ENCODE data around the gene DHTKD1.
"Not testable (repeated sequence)": the region's sequence is repeated elsewhere in the genome, so short reads cannot be mapped to it uniquely, and the experiment has no call there.

The DHTKD1 gene

DNA sequence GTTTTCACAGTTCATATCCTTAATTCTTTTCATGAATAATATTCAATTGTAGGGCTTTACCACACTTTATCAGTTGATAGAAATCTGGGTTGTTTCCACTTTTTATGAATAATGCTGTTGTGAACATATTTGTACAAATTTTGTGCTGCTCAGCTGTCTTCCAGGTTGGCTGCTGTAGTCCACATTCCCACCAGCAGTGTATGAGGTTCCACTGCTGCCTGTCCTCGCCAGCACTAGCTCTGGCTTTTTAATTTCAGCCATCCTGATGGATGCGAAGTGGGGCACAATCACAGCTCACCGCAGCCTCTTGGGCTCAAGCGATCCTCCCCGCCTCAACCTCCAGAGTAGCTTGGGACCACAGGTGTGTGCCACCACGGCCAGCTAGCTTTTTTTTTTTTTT is 94.2 kb downstream of the DHTKD1 start:
- no peak overlapping the region for H3K27ac ChIP-seq
- DNase-seq (ENCODE audit: low spot score), result no peak
- no peak overlapping the region for H3K4me3 ChIP-seq

DNA sequence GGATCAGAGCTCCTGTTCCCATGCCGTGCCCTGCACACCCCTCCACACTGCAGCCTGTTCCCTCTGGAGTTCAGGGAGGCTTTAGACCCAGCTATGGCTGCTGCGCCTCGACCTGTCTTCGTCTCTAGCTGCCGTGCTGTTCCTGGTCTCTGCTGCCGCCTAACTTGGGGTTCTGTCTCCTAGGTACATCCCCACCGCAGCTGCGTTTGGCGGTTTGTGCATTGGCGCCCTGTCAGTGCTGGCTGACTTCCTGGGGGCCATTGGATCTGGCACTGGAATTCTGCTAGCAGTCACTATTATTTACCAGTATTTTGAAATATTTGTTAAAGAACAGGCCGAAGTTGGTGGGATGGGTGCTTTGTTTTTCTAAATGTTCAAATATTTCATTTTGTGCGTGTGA is 95.3 kb downstream of the DHTKD1 start:
- Histone ChIP-seq H3K4me3 (no peak overlapping the region), H3K27ac (no peak overlapping the region)
- TF ChIP-seq, protein P1, sequence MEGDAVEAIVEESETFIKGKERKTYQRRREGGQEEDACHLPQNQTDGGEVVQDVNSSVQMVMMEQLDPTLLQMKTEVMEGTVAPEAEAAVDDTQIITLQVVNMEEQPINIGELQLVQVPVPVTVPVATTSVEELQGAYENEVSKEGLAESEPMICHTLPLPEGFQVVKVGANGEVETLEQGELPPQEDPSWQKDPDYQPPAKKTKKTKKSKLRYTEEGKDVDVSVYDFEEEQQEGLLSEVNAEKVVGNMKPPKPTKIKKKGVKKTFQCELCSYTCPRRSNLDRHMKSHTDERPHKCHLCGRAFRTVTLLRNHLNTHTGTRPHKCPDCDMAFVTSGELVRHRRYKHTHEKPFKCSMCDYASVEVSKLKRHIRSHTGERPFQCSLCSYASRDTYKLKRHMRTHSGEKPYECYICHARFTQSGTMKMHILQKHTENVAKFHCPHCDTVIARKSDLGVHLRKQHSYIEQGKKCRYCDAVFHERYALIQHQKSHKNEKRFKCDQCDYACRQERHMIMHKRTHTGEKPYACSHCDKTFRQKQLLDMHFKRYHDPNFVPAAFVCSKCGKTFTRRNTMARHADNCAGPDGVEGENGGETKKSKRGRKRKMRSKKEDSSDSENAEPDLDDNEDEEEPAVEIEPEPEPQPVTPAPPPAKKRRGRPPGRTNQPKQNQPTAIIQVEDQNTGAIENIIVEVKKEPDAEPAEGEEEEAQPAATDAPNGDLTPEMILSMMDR (IDR thresholded peaks at IDR 0.05), result no peak
- DNase-seq (ENCODE audit: low spot score), result no peak

More for the DNA sequence above, 94.2 kb downstream of the DHTKD1 start:
- TF ChIP-seq, protein P1 (IDR thresholded peaks at IDR 0.05), result no peak

DNA sequence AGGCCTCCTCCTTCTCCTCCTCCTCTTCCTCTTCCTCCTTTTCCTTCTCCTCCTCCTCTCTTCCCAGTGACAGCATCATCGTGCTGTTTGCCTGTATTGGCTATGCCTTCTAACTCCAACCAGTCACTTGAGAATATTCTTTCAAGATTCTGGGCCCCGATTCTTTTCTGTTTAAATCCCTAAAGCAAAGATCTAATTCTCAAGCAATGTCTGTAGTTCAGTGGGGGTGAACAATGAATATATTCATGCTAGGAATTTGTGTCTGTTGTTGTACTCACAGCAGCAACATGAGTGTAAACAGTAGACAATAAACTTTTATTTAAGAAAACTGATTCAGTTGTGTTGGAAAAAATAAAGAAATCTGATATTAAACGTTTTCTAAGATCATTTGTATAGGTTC is 96.3 kb downstream of the DHTKD1 start:
- TF ChIP-seq, protein P1 (IDR thresholded peaks at IDR 0.05), result no peak
- Histone ChIP-seq H3K27ac (no peak overlapping the region), H3K4me3 (no peak overlapping the region)
- DNase-seq (ENCODE audit: low spot score), result no peak

DNA sequence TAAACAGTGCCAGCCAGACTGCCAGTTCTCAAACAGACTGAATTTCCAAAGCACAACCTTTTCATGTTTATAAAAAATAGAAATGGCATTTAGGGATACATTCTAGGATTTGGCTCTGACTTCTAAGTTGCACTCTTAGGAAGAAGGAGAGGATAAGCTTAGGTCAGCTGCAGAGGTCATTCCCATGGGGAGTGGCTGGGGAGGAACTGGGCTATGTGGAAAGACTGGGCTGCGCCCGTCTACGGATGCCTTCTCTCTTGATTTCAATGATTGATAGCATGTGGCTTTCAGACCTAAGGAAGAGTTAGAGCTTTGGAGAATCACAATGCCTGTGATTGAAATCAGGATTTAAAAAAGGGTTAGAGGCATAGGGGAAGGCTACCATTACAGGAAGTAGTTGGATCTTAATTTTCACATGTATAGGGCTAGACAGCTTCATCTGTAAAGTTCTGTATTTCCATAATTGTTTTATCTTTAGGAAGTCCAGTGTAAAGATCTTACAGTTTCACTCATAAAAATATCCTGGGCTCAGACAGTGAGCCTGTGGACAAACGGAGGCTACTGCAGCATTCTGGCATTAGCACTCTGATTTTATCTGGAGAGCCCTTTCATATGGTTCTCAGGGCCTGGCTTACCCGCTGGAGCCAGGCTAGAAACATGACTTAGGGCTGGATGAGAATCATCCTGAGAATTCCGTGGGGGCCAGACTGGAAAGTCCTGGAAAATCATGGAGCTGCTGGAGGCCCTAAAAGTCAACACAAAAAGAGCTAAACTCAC is 97.4 kb downstream of the DHTKD1 start:
- no peak for DNase-seq (ENCODE audit: low spot score)
- TF ChIP-seq, protein P1 (IDR thresholded peaks at IDR 0.05), result no peak
- no peak overlapping the region for H3K4me3 ChIP-seq
- H3K27ac ChIP-seq, result no peak overlapping the region

DNA sequence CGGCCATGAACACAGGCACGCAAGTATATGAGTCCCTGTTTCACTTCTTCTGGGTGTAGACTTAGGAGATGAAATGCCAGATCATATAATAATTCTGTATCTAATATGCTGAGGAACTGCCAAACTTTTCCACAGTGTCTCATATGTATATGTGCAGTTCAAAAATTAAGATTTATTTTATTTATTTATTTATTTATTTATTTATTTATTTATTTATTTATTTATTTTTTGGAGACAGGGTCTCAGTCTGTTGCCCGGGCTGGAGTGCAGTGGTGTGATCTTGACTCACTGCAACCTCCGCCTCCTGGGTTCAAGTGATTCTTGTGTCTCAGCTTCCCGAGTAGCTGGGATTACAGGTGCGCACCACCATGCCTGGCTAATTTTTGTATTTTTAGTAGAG is 102.8 kb downstream of the DHTKD1 start:
- not testable (repeated sequence) for H3K4me3 ChIP-seq; H3K27ac ChIP-seq; DNase-seq (ENCODE audit: low spot score)

All from coronary artery (tissue), 2 donors.